ENCODE results near the gene ADGRG6. TPM values are rescaled to one million over a fixed set of nuclear protein-coding genes. Genes with fewer than 3 reads are reported as not detected.
"Not testable (repeated sequence)": the region's sequence is repeated elsewhere in the genome, so short reads cannot be mapped to it uniquely, and the experiment has no call there.

The ADGRG6 gene
- polyA plus RNA-seq, 6 donors from 2014 or later: not detected

DNA sequence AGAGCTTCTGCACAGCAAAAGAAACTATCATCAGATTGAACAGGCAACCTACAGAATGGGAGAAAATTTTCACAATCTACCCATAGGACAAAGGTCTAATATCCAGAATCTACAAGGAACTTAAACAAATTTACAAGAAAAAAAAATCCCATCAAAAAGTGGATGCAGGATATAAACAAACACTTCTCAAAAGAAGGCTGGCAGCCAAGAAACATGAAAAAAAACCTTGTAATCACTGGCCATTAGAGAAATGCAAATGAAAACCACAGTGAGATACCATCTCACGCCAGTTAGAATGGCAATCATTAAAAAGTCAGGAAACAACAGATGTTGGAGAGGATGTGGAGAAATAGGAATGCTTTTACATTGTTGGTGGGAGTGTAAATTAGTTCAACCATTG is 152.4 kb downstream of the ADGRG6 start:
- H3K27me3 Mint-ChIP-seq; ATAC-seq (ENCODE audit: low read depth in 2 of 2); H3K36me3 Mint-ChIP-seq; H3K4me1 Mint-ChIP-seq; H3K4me3 Mint-ChIP-seq; H3K27ac Mint-ChIP-seq; DNase-seq: not testable (repeated sequence)
- peaks cover 0 to 13% (median 0%) of the 10 kb centered on the region in 7 donors for H3K9me3 Mint-ChIP-seq

DNA sequence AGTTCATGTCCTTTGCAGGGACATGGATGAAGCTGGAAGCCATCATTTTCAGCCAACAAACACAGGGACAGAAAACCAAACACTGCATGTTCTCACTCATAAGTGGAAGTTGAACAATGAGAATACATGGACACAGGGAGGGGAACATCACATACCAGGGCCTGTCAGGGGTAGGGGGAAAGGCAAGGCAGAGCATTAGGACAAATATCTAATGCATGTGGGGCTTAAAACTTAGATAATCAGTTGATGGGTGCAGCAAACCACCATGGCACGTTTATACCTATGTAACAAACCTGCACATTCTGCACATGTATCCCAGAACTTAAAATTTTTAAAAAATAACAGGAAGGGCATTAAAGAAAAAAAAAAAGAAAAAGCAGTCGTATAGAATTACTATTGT is 153.0 kb downstream of the ADGRG6 start:
- H3K4me1 Mint-ChIP-seq; H3K4me3 Mint-ChIP-seq; ATAC-seq (ENCODE audit: low read depth in 2 of 2): not testable (repeated sequence)

DNA sequence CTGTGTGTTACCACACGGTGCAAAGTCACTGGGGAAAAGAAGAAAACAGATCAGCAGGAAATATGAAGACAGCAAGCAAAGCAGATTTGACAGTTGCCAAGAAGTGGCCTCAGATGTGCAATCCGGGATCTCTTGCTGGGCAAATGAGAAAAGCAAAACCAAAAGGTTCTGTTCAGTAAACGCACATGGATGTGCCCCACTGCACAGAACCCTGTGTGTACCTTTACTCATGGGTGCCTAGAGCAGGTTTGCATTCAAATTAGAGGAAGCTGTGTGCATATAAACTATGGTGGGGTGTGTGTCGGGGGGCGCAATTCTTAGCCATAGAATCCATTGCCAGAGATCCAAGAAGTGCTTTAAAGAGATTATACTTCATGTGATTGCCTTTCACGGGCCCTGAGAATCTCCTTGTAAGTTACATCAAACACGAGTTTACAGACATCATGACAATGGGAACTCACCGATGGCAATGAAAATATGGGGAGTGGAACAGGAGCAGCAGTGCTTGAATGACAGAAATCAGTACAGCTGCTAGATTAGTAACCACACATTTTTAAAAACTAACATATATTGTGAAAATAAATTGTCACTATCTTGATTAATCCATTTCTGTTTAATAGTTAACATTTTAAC is 154.3 kb downstream of the ADGRG6 start:
- Mint-ChIP-seq H3K4me1 (no peaks in the 10 kb centered on the region), H3K4me3 (no peak overlapping the region), H3K9me3 (peaks cover 0 to 13% (median 0%) of the 10 kb centered on the region in 7 donors), H3K27me3 (no peaks in the 10 kb centered on the region), H3K27ac (no peak overlapping the region), H3K36me3 (no peaks in the 10 kb centered on the region)
- DNase-seq: no peak
- no peak for ATAC-seq (ENCODE audit: low read depth in 2 of 2)

More for the DNA sequence above, 153.0 kb downstream of the ADGRG6 start:
- not testable (repeated sequence) for H3K36me3 Mint-ChIP-seq, DNase-seq, H3K27me3 Mint-ChIP-seq, H3K27ac Mint-ChIP-seq
- H3K9me3 Mint-ChIP-seq: peaks cover 0 to 13% (median 0%) of the 10 kb centered on the region in 7 donors

DNA sequence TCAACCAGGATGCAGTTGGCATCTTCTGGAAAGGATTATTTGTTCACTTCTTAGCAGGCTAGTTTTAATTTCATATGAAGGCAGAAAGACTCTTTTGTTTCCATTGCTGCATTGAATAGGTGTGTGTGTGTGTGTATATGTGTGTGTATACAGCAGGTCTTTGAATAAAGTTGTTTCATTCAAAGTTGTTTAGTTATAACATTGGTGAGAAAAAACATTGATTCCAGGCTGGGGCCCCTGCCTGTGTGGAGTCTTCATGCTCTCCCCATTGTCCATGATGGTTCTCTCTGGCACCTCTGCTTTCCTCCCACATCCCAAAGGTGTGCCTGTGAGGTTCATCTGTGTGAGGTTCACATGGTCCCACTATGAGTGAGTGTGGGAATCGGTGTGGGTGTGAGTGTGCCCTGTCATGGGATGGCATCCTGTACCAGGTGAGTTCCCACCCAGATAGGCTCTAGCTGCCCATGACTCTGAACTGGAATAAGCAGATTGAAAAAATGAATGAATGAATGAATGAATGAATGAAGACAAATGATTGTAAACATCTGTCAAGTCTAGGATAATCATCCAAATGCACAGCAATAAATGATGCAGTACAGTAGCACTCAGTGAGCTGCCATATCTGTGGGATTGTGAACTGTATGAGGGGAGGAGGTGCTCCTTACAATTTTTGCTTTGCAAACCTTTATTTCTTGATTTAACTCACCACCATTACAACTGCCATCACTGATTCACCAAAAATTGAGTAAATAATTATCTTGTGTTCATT is 156.0 kb downstream of the ADGRG6 start:
- H3K36me3 Mint-ChIP-seq: peaks cover 4 to 7% of the 10 kb centered on the region in 2 donors
- DNase-seq (no peak), ATAC-seq (ENCODE audit: low read depth in 2 of 2) (no peak)
- peaks cover 0 to 7% (median 0%) of the 10 kb centered on the region in 3 donors for H3K27me3 Mint-ChIP-seq
- H3K27ac Mint-ChIP-seq: no peak overlapping the region
- no peaks in the 10 kb centered on the region for H3K4me1 Mint-ChIP-seq
- peaks cover 3 to 27% (median 8%) of the 10 kb centered on the region in 7 donors for H3K9me3 Mint-ChIP-seq
- no peak overlapping the region for H3K4me3 Mint-ChIP-seq

DNA sequence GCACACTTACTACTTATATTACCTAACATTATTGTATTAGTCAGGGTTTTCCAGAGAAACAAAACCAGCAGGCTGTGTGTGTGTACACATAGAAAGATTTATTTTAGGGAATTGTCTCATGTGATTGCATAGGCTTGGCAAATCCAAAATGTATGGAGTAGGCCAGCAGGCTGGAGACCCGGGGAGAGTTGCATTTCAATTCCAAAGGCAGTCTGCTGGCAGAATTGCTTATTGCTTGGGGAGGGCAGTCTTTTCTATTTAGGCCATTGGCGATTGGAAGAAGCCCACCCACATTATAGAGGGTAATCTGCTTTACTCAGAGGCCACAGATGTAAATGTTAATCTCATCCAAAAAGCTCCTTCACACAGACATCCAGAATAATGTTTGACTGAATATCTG is 157.0 kb downstream of the ADGRG6 start:
- H3K36me3 Mint-ChIP-seq: peaks cover 10 to 13% of the 10 kb centered on the region in 2 donors
- DNase-seq: no peak
- H3K4me3 Mint-ChIP-seq: no peak overlapping the region
- no peak for ATAC-seq (ENCODE audit: low read depth in 2 of 2)
- H3K9me3 Mint-ChIP-seq: peaks cover 5 to 33% (median 11%) of the 10 kb centered on the region in 7 donors
- H3K27me3 Mint-ChIP-seq: peaks cover 6 to 7% (median 7%) of the 10 kb centered on the region in 3 donors
- no peak overlapping the region for H3K27ac Mint-ChIP-seq
- H3K4me1 Mint-ChIP-seq: no peaks in the 10 kb centered on the region

DNA sequence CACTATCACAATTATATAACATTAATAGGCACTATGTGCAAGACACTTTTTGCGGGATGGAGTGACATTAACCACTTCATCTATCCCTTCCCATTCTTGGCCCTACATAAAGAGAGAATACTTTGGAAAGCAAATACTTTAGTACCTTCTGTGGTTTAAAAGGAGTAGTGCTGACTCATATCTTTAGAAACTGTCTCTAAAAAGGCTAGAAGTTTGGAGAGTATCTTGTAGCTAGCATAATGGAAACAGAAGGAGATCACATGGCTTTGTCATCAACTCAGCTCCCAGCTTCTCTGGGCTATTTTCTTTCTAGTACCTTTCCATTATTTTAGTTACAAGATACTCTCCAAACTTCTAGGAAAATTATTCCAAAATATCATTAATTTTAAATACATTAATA is 157.5 kb downstream of the ADGRG6 start:
- peaks cover 5 to 34% (median 11%) of the 10 kb centered on the region in 7 donors for H3K9me3 Mint-ChIP-seq
- H3K27me3 Mint-ChIP-seq: peaks cover 7 to 8% (median 7%) of the 10 kb centered on the region in 3 donors
- no peak for DNase-seq
- no peaks in the 10 kb centered on the region for H3K4me1 Mint-ChIP-seq
- no peak for ATAC-seq (ENCODE audit: low read depth in 2 of 2)
- no peak overlapping the region for H3K4me3 Mint-ChIP-seq
- H3K36me3 Mint-ChIP-seq: peaks cover 10 to 13% of the 10 kb centered on the region in 2 donors
- H3K27ac Mint-ChIP-seq: no peak overlapping the region

DNA sequence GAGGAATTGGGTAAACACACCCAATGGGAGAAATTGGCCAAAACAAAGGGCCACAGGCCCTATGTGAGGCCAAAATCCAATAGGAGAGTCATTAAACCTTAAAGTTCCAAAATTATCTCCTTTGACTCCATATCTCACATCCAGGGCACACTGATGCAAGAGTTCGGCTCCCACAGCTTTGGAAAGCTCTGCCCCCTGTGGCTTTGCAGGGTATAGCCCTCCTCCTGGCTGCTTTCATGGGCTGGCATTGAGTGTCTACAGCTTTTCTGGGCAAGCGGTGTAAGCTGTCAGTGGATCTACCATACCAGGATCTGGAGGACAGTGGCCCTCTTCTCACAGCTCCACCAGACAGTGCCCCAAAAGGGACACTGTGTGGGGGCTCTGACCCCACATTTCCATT is 160.5 kb downstream of the ADGRG6 start:
- peaks cover 5 to 28% (median 11%) of the 10 kb centered on the region in 7 donors for H3K9me3 Mint-ChIP-seq
- DNase-seq (no peak), ATAC-seq (ENCODE audit: low read depth in 2 of 2) (no peak)
- no peak overlapping the region for H3K27ac Mint-ChIP-seq
- H3K27me3 Mint-ChIP-seq: peaks cover 7 to 17% (median 11%) of the 10 kb centered on the region in 3 donors
- H3K4me3 Mint-ChIP-seq: no peak overlapping the region
- H3K36me3 Mint-ChIP-seq: peaks cover 10 to 13% of the 10 kb centered on the region in 2 donors
- H3K4me1 Mint-ChIP-seq: no peaks in the 10 kb centered on the region

DNA sequence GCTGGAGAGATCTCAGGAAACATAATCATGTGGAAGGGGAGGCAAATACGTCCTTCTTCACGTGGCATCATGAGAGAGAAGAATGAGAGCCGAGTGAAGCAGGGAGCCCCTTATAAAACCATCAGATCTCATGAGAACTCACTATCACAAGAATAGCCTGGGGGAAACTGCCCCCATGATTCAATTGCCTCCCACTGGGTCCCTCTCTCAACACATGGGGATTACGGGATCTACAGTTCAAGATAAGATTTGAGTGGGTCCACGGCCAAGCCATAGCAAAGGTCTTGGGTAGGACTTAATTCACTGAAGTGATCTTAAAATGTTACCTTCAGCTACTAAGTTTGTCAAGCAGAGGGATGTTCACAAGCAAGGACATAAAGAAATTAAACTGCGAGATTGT is 162.2 kb downstream of the ADGRG6 start:
- peaks cover 10 to 17% of the 10 kb centered on the region in 2 donors for H3K36me3 Mint-ChIP-seq
- no peak for ATAC-seq (ENCODE audit: low read depth in 2 of 2)

DNA sequence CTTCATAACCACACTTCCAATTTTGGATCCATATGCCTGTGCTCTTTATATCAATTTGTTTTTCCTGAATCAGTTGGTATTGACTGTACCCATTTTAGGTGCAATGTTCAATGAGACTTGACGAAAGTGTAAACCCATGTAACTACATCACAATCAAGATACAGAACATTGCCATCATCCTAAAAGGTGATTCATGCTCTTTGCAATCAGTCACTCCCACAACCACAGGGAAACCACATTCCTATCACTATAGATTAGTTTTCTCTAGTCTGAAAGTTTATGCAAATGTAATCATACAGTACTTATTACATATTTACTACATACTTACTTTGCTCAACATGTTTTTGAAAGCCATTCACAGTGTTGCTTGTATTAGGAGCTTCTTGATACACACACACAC is 167.4 kb downstream of the ADGRG6 start:
- Mint-ChIP-seq H3K9me3 (peaks cover 0 to 17% (median 5%) of the 10 kb centered on the region in 7 donors), H3K27ac (no peak overlapping the region), H3K27me3 (peaks cover 0 to 29% (median 8%) of the 10 kb centered on the region in 3 donors), H3K36me3 (peaks cover 0 to 8% of the 10 kb centered on the region in 2 donors), H3K4me1 (no peaks in the 10 kb centered on the region), H3K4me3 (no peak overlapping the region)
- DNase-seq (no peak), ATAC-seq (ENCODE audit: low read depth in 2 of 2) (no peak)

More for the DNA sequence above, 162.2 kb downstream of the ADGRG6 start:
- no peak overlapping the region for H3K4me3 Mint-ChIP-seq
- H3K27ac Mint-ChIP-seq: no peak overlapping the region
- DNase-seq: no peak
- H3K27me3 Mint-ChIP-seq: peaks cover 7 to 19% (median 11%) of the 10 kb centered on the region in 3 donors
- H3K4me1 Mint-ChIP-seq: no peaks in the 10 kb centered on the region
- peaks cover 6 to 29% (median 12%) of the 10 kb centered on the region in 7 donors for H3K9me3 Mint-ChIP-seq

DNA sequence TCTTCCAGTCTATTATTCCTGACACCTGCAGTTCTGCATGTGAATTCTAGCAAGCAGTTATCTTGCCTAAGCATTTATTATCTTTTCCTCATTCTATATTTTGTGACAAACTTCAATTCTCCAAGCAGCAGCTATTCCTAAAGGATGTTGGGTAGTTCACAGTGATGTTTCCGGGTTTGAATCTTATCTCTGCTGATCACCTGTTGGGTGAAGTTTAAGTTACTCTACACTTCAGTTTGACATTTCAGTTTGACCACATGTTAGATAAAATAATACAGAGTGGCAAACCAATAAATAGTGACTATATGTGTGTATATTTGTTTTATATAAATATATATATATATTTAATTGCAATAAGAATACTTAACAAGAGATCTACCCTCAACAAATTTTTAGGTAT is 168.6 kb downstream of the ADGRG6 start:
- DNase-seq (no peak), ATAC-seq (ENCODE audit: low read depth in 2 of 2) (no peak)
- peaks cover 0 to 8% of the 10 kb centered on the region in 2 donors for H3K36me3 Mint-ChIP-seq
- H3K27ac Mint-ChIP-seq: no peak overlapping the region
- H3K4me3 Mint-ChIP-seq: no peak overlapping the region
- peaks cover 0 to 17% (median 5%) of the 10 kb centered on the region in 7 donors for H3K9me3 Mint-ChIP-seq
- peaks cover 0 to 36% (median 8%) of the 10 kb centered on the region in 3 donors for H3K27me3 Mint-ChIP-seq
- H3K4me1 Mint-ChIP-seq: no peaks in the 10 kb centered on the region

DNA sequence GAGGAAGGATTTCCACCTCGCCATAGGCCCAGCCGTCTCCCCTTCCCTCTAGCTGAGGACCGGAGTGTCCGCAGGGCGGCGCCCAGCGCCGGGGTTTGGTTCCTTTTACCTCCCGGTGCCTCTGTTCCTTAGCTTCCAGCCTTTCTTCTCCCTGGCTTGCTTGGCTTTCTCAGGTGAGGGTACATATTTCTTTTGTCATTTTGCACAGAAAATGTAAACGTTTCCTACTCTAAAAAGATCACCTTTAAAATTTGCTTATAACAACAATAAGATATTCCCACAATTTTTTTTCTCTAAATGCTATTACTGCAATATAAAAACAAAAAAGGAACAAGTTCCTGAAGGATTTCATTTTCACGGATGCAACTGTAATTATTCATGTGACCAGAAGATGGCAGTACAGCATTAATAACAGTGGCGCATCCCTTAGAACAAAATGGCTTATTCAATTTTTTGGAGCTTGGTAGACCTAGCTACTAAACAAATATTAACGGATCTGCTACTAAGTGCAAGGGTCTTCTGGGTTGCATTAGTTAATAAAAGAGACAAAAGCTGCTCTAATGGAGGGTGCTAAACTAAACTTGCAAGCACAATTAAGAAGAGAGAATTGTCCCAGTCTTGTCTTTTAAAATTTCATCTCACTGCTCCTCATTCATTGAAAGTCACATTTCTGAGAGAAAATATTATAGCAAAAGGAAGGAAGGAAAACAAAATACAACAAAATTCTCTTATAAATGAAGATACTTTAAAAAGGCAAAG is 172.9 kb downstream of the ADGRG6 start:
- Mint-ChIP-seq H3K4me3 (no peak overlapping the region), H3K9me3 (peaks cover 0 to 2% (median 0%) of the 10 kb centered on the region in 7 donors), H3K36me3 (no peaks in the 10 kb centered on the region), H3K27me3 (peaks cover 0 to 18% (median 2%) of the 10 kb centered on the region in 3 donors), H3K4me1 (no peaks in the 10 kb centered on the region), H3K27ac (no peak overlapping the region)
- ATAC-seq (ENCODE audit: low read depth in 2 of 2) (no peak), DNase-seq (peak; percentile 17)

DNA sequence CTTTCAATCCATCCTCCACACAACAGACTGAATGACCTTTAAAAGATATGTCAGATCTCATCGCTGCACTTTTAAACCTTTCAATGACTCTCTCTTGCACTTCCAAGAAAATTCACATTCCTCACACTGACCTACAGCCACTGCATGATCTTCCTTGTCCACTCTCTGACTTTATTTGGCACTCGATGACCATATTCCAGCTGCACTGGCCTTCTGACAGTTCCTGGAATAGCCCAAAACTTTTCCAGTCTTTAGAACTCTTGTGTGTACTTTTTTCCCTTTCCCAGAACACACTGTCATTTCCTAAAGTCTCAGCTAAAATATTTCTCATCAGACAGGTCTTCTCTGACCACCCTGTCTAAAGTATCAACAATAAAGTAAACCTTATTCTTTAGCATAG is 174.6 kb downstream of the ADGRG6 start:
- Mint-ChIP-seq H3K27ac (peak overlapping the region in 1 of 6 donors; percentile 23), H3K4me3 (no peak overlapping the region), H3K36me3 (no peaks in the 10 kb centered on the region), H3K9me3 (no peaks in the 10 kb centered on the region), H3K27me3 (peaks cover 0 to 8% (median 2%) of the 10 kb centered on the region in 3 donors), H3K4me1 (no peaks in the 10 kb centered on the region)
- DNase-seq (no peak), ATAC-seq (ENCODE audit: low read depth in 2 of 2) (no peak)

DNA sequence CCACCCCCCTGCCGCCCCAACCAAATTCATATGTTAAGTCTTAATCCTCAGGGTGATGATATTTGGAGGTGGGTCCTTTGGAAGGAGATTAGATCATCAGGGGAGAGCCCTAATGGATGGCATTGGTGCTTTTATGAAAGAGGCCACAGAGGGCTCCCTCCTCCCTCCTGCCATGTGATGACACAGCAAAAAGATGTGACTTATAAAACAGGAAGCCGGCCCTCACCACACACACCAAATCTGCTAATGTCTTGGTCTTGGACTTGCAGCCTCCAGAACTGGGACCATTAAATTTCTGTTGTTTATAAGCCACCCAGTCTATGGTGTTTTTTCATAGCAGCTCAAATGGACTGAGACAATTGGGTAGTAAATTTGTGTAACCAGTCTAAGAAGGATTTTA is 176.3 kb downstream of the ADGRG6 start:
- DNase-seq: no peak
- Mint-ChIP-seq H3K27ac (no peak overlapping the region), H3K36me3 (no peaks in the 10 kb centered on the region), H3K4me3 (no peak overlapping the region), H3K27me3 (peaks cover 0 to 11% (median 7%) of the 10 kb centered on the region in 3 donors), H3K9me3 (no peaks in the 10 kb centered on the region), H3K4me1 (no peaks in the 10 kb centered on the region)
- ATAC-seq (ENCODE audit: low read depth in 2 of 2): no peak

All from naive B cell (primary cell).